ENCODE data around the gene WASF2.

GRCh38 chr1:27361553-27361952, 128.4 kb downstream of the WASF2 start:
- TF ChIP-seq CTCF (IDR thresholded peaks at IDR 0.05; ENCODE audit: poor library complexity, severe bottlenecking) (no peak), EP300 (conservative IDR thresholded peaks at IDR 0.05; ENCODE audit: poor library complexity, severe bottlenecking) (no peak), EZH2 (IDR thresholded peaks at IDR 0.05; ENCODE audit: borderline replicate concordance, insufficient read depth, low read length, poor library complexity, severe bottlenecking) (no peak), POLR2AphosphoS5 (IDR thresholded peaks at IDR 0.05) (no peak), RAD21 (conservative IDR thresholded peaks at IDR 0.05) (no peak), SMC3 (conservative IDR thresholded peaks at IDR 0.05; ENCODE audit: poor library complexity) (no peak), TAF1 (IDR thresholded peaks at IDR 0.05; ENCODE audit: low read depth) (no peak), MXI1 (conservative IDR thresholded peaks at IDR 0.05; ENCODE audit: poor library complexity, severe bottlenecking) (no peak)
- TF ChIP-seq, protein P1, sequence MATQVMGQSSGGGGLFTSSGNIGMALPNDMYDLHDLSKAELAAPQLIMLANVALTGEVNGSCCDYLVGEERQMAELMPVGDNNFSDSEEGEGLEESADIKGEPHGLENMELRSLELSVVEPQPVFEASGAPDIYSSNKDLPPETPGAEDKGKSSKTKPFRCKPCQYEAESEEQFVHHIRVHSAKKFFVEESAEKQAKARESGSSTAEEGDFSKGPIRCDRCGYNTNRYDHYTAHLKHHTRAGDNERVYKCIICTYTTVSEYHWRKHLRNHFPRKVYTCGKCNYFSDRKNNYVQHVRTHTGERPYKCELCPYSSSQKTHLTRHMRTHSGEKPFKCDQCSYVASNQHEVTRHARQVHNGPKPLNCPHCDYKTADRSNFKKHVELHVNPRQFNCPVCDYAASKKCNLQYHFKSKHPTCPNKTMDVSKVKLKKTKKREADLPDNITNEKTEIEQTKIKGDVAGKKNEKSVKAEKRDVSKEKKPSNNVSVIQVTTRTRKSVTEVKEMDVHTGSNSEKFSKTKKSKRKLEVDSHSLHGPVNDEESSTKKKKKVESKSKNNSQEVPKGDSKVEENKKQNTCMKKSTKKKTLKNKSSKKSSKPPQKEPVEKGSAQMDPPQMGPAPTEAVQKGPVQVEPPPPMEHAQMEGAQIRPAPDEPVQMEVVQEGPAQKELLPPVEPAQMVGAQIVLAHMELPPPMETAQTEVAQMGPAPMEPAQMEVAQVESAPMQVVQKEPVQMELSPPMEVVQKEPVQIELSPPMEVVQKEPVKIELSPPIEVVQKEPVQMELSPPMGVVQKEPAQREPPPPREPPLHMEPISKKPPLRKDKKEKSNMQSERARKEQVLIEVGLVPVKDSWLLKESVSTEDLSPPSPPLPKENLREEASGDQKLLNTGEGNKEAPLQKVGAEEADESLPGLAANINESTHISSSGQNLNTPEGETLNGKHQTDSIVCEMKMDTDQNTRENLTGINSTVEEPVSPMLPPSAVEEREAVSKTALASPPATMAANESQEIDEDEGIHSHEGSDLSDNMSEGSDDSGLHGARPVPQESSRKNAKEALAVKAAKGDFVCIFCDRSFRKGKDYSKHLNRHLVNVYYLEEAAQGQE (IDR thresholded peaks at IDR 0.05; ENCODE audit: borderline replicate concordance) = no peak
